ENCODE measurements around the gene COG8. TPM values are rescaled to one million over a fixed set of nuclear protein-coding genes. Genes with fewer than 3 reads are reported as not detected.

COG8 gene
- total and polyA plus RNA-seq, 10 of the 15 experiments (the other 5 are each of a cell fraction or from before 2014, with no cell fraction given): 2.8 to 39.6 (median 23.8) TPM

DNA sequence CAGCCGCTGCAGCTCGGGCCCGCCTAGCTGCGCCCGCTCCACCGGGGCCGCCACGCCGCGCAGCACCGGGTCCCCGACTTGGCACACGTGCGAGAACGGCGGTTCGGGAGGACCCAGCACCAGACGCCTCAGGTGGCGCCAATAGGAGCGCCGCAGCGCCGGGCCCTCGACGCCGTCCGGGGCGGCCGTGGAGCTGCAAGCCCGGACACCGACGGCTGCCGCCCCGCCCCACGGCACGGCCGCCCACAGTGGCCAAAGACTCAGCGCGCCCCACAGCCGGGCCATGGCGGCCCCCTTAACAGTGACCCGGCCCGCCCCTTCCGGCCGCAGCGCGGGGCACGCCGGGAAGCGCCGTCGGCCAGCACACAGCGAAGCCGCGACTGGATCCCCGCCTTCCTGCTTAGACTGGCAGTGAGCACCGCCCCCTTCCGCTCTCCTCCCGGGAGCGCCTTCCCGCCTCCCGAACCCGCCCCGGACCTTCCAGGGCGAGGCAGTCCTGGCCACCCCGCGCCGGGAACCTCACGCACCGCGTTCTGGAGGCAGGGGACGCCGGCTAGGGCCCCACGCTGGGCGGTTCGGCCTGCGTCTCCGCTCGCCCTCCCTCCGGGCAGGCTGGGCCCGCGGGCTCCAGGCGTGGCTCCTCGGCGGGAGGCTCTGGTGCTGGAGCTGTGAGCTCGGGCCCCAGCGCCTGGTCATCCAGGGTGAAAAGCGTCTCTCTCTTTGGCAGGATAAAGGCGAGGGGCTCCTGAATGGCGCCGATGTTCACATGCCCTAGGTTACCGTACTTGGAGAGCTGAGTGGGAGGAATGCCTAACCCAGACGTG is 8.9 kb downstream of the COG8 start, which contains the start of gene PDF:
PDF (minus strand) TSS at position 303 of the 824 bp plus-strand sequence; CDS start at position 285, 18 bp downstream.
- peaks cover 49% of the 10 kb centered on the region for H3K79me2 ChIP-seq (ENCODE audit: control insufficient read depth, insufficient read depth, low read length)
- intact Hi-C loops (cut with micrococcal nuclease; ENCODE audit: unreplicated experiment): loop anchor here (1.0 to 10.0 kb wide), 2 partner anchors 9 to 424 kb away; partner anchors contain the start of genes COG8, NIP7 and NOB1
- H3K9ac ChIP-seq (ENCODE audit: control insufficient read depth, insufficient read depth, low read length): peak within 1 kb of the TSS; percentile 88
- SMC1A ChIA-PET (ENCODE audit: uncharacterized antibody, unreplicated experiment): interaction anchor here (0.6 to 1.8 kb wide), 3 partner anchors 10 to 424 kb away, joined by 3 to 5 read pairs (median 3); partner anchors contain the start of gene NOB1
- CTCF ChIA-PET: interaction anchor here (2.2 kb wide), 1 partner anchor 8 kb away, joined by 8 read pairs; the partner anchor contains the start of gene COG8
- H3K27ac ChIP-seq (ENCODE audit: control insufficient read depth, insufficient read depth): peak within 1 kb of the TSS; percentile 82
- peaks cover 14 to 35% of the 10 kb centered on the region in 2 experiments for H3K36me3 ChIP-seq (ENCODE audit: control insufficient read depth in 2 of 2, insufficient read depth in 2 of 2, low read length in 1 of 2)
- POLR2A ChIA-PET: interaction anchor here (0.6 to 6.6 kb wide), 4 partner anchors 9 to 423 kb away, joined by 3 to 42 read pairs (median 4); partner anchors contain the start of genes COG8 and NIP7
- H2AFZ ChIP-seq (ENCODE audit: control insufficient read depth, low read depth, low read length): peak within 1 kb of the TSS; percentile 93
- FAIRE-seq: peak; percentile 92
- H3K4me1 ChIP-seq (ENCODE audit: control insufficient read depth, insufficient read depth, low read length): peaks cover 10% of the 10 kb centered on the region
- peak; percentile 34 for DNase-seq (ENCODE audit: low read depth, low spot score)
- no peaks in the 10 kb centered on the region for H3K9me3 ChIP-seq (replicated peaks; ENCODE audit: control insufficient read depth, insufficient read depth, low read length)
- H3K4me2 ChIP-seq (ENCODE audit: control insufficient read depth, insufficient read depth): peak within 1 kb of the TSS; percentile 86
- H4K20me1 ChIP-seq (ENCODE audit: control insufficient read depth, insufficient read depth): peaks cover 8% of the 10 kb centered on the region; the same call in 1 of the 2 replicates
- ATAC-seq: peak; percentile 98
- H3K27me3 ChIP-seq (replicated peaks in 1 of 2; ENCODE audit: control insufficient read depth in 2 of 2, insufficient read depth in 2 of 2, low read length in 1 of 2): no peaks in the 10 kb centered on the region
- 1% methylated on average over 85 of the region's 93 CpGs for WGBS (ENCODE audit: insufficient coverage, insufficient replicate concordance, low lambda C conversion rate, missing lambda C conversion rate)
- RAD21 ChIA-PET (ENCODE audit: unreplicated experiment): interaction anchor here (0.6 to 1.2 kb wide), 3 partner anchors 10 to 142 kb away, joined by 3 to 5 read pairs (median 3); partner anchors contain the start of gene NIP7
- in situ Hi-C loops (cut with MboI): no loop called here
- BruUV-seq (replicated peaks): TSS peak; percentile 81
- peak within 1 kb of the TSS; percentile 89 for H3K4me3 ChIP-seq
- TF ChIP-seq POLR2A (IDR thresholded peaks at IDR 0.05; ENCODE audit: low read depth, low read length): peak; percentile 89
- TF ChIP-seq ZNF24 (IDR thresholded peaks at IDR 0.05): peak; percentile 40; the same call in 1 of the 2 replicates
- TF ChIP-seq NFYB (IDR thresholded peaks at IDR 0.05; ENCODE audit: insufficient read depth, low read depth, low read length): no peak
- TF ChIP-seq FOXK2 (IDR thresholded peaks at IDR 0.05): no peak
- peak; percentile 90 for TF ChIP-seq BACH1 (IDR thresholded peaks at IDR 0.05; ENCODE audit: borderline replicate concordance)
- TF ChIP-seq, protein P1, sequence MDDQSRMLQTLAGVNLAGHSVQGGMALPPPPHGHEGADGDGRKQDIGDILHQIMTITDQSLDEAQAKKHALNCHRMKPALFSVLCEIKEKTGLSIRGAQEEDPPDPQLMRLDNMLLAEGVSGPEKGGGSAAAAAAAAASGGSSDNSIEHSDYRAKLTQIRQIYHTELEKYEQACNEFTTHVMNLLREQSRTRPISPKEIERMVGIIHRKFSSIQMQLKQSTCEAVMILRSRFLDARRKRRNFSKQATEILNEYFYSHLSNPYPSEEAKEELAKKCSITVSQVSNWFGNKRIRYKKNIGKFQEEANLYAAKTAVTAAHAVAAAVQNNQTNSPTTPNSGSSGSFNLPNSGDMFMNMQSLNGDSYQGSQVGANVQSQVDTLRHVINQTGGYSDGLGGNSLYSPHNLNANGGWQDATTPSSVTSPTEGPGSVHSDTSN (IDR thresholded peaks at IDR 0.05; ENCODE audit: insufficient replicate concordance, low read depth, low read length): peak; percentile 50
- TF ChIP-seq IKZF2 (IDR thresholded peaks at IDR 0.05): peak; percentile 77 to 78; a peak in 3 of 4 replicates
- TF ChIP-seq HDAC6 (IDR thresholded peaks at IDR 0.05; ENCODE audit: unreplicated experiment): no peak
- TF ChIP-seq CREB1 (IDR thresholded peaks at IDR 0.05; ENCODE audit: low read depth): peak; percentile 64; the same call in 1 of the 2 replicates
- TF ChIP-seq, protein P2, sequence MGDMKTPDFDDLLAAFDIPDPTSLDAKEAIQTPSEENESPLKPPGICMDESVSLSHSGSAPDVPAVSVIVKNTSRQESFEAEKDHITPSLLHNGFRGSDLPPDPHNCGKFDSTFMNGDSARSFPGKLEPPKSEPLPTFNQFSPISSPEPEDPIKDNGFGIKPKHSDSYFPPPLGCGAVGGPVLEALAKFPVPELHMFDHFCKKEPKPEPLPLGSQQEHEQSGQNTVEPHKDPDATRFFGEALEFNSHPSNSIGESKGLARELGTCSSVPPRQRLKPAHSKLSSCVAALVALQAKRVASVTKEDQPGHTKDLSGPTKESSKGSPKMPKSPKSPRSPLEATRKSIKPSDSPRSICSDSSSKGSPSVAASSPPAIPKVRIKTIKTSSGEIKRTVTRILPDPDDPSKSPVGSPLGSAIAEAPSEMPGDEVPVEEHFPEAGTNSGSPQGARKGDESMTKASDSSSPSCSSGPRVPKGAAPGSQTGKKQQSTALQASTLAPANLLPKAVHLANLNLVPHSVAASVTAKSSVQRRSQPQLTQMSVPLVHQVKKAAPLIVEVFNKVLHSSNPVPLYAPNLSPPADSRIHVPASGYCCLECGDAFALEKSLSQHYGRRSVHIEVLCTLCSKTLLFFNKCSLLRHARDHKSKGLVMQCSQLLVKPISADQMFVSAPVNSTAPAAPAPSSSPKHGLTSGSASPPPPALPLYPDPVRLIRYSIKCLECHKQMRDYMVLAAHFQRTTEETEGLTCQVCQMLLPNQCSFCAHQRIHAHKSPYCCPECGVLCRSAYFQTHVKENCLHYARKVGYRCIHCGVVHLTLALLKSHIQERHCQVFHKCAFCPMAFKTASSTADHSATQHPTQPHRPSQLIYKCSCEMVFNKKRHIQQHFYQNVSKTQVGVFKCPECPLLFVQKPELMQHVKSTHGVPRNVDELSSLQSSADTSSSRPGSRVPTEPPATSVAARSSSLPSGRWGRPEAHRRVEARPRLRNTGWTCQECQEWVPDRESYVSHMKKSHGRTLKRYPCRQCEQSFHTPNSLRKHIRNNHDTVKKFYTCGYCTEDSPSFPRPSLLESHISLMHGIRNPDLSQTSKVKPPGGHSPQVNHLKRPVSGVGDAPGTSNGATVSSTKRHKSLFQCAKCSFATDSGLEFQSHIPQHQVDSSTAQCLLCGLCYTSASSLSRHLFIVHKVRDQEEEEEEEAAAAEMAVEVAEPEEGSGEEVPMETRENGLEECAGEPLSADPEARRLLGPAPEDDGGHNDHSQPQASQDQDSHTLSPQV (IDR thresholded peaks at IDR 0.05): peak; percentile 72
- no peak for TF ChIP-seq CHD4 (IDR thresholded peaks at IDR 0.05)
- TF ChIP-seq ZBED1 (IDR thresholded peaks at IDR 0.05; ENCODE audit: borderline replicate concordance): peak; percentile 53; the same call in 1 of the 2 replicates
- no peak for TF ChIP-seq CBX3 (IDR thresholded peaks at IDR 0.05; ENCODE audit: borderline replicate concordance, low read depth)
- TF ChIP-seq PML (IDR thresholded peaks at IDR 0.05; ENCODE audit: low read length): 0 out of 2 replicates have a peak, but pooled peaks have one; percentile 57
- no peak for TF ChIP-seq SMAD1 (IDR thresholded peaks at IDR 0.05; ENCODE audit: low read depth, partially characterized antibody)
- TF ChIP-seq RAD51 (IDR thresholded peaks at IDR 0.05): no peak
- peak; percentile 49; the same call in 1 of the 2 replicates for TF ChIP-seq SMARCA5 (IDR thresholded peaks at IDR 0.05)
- TF ChIP-seq RELA (IDR thresholded peaks at IDR 0.05; ENCODE audit: borderline replicate concordance, partially characterized antibody): no peak
- TF ChIP-seq NR2F1 (conservative IDR thresholded peaks at IDR 0.05): peak; percentile 78
- TF ChIP-seq YY1 (IDR thresholded peaks at IDR 0.05; ENCODE audit: low read depth, low read length): peak; percentile 96
